Calu3 (cell line): ENCODE results near the gene PODXL. TPM values are rescaled to one million over a fixed set of nuclear protein-coding genes. Genes with fewer than 3 reads are reported as not detected.

Experiments used
- BruUV-seq: library from RNA; stranded (reverse); fragments of 400-500 nt; replicated peaks from 2 replicates; lab custom pipeline; 2021; lab: Mats Ljungman, UMichigan
- CTCF ChIA-PET: fragments of 300-600 bp; sonication (Branson Sonifier 250); formaldehyde crosslinking; loops from one replicate; lab custom pipeline; 2022; ENCODE audit warnings: antibody characterized with exemption; lab: Charles Lee
- DNase-seq: peaks from one replicate; pipeline ENCODE4 v3.0.0; 2022
- H3K27ac Mint-ChIP-seq: one replicate; pipeline ENCODE4 v1.8.0; 2022; ENCODE audit warnings: mixed read lengths; ENCODE audit not compliant: unreplicated experiment
- H3K27me3 Mint-ChIP-seq: one replicate; pipeline ENCODE4 v1.8.0; 2022; ENCODE audit warnings: mixed read lengths; ENCODE audit not compliant: unreplicated experiment
- H3K36me3 Mint-ChIP-seq: one replicate; pipeline ENCODE4 v1.8.0; 2022; ENCODE audit warnings: mild to moderate bottlenecking, moderate library complexity, mixed read lengths; ENCODE audit not compliant: insufficient read depth, unreplicated experiment
- H3K4me1 Mint-ChIP-seq: one replicate; pipeline ENCODE4 v1.8.0; 2022; ENCODE audit warnings: mild to moderate bottlenecking, low read depth, mixed read lengths; ENCODE audit not compliant: unreplicated experiment
- H3K4me3 Mint-ChIP-seq: one replicate; pipeline ENCODE4 v1.8.0; 2022; ENCODE audit warnings: mild to moderate bottlenecking, low read depth, moderate library complexity, mixed read lengths; ENCODE audit not compliant: unreplicated experiment
- H3K9me3 Mint-ChIP-seq: one replicate; pipeline ENCODE4 v1.8.0; 2022; ENCODE audit warnings: low read depth, mixed read lengths; ENCODE audit not compliant: unreplicated experiment
- intact Hi-C: fragments of 100-400 bp; cut with micrococcal nuclease; formaldehyde crosslinking; loops from one replicate; pipeline ENCODE4 v1.10.0; 2022; ENCODE audit not compliant: unreplicated experiment
- total RNA-seq: library from RNA; stranded (reverse); gene quantifications from 2 replicates; pipeline ENCODE4 v1.2.3, GENCODE V29; 2022
- TF ChIP-seq, protein P1 (sequence below): fragments of 200-600 bp; IDR thresholded peaks from one replicate; pipeline ENCODE4 v1.8.0; 2022; ENCODE audit warnings: antibody characterized with exemption; ENCODE audit not compliant: unreplicated experiment

PODXL gene
- total RNA-seq, 1 experiment from 2014 or later = 15.5 TPM

DNA sequence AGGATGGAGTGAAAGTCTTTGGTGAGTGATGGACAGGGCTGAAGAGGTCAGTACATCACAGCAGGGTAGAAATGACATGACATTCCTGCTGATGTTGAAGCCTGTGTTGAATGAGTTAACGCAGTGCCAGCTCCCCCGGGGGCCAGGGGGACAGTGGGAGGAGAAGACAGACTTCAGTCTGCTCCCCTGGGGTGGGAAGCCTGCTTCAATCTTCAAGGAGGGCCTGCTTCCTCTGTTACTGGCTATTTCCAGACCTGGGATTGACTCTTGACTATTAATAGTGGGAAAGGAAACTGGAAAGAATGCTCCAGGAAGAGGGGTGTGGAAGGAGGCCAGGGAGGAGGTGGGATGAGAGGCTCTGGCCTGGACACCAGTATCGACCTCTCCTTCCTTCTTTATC is 27.2 kb downstream of the PODXL start:
- DNase-seq = no peak
- no peaks in the 10 kb centered on the region for H3K9me3 Mint-ChIP-seq
- no peaks in the 10 kb centered on the region for H3K4me1 Mint-ChIP-seq
- H3K36me3 Mint-ChIP-seq = no peaks in the 10 kb centered on the region
- intact Hi-C loops = no loop called here
- CTCF ChIA-PET = no interaction called here
- H3K27ac Mint-ChIP-seq = no peak overlapping the region
- H3K27me3 Mint-ChIP-seq = peaks cover 22% of the 10 kb centered on the region
- no peak overlapping the region for H3K4me3 Mint-ChIP-seq
- no TSS peak for BruUV-seq
- TF ChIP-seq, protein P1, sequence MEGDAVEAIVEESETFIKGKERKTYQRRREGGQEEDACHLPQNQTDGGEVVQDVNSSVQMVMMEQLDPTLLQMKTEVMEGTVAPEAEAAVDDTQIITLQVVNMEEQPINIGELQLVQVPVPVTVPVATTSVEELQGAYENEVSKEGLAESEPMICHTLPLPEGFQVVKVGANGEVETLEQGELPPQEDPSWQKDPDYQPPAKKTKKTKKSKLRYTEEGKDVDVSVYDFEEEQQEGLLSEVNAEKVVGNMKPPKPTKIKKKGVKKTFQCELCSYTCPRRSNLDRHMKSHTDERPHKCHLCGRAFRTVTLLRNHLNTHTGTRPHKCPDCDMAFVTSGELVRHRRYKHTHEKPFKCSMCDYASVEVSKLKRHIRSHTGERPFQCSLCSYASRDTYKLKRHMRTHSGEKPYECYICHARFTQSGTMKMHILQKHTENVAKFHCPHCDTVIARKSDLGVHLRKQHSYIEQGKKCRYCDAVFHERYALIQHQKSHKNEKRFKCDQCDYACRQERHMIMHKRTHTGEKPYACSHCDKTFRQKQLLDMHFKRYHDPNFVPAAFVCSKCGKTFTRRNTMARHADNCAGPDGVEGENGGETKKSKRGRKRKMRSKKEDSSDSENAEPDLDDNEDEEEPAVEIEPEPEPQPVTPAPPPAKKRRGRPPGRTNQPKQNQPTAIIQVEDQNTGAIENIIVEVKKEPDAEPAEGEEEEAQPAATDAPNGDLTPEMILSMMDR = no peak

DNA sequence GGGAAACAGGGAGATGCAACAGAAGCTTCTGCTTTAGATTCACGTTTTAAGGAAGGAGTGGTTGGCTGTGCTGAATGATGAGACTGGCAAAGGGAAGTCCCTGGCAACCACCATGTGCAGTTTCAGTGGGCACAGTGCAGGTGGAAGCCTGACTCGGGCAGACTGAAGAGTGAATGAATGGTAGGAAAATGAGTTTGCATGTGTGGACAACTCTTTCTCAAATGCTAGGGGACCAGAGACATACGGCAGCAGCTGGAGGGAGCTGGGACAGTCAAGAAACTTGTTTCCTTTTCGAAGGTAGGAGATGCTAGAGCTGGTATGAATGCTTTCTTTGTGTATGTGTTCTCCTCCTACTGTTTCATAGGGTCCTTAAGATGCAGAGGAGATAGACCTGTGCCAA is 29.0 kb downstream of the PODXL start:
- H3K9me3 Mint-ChIP-seq = no peaks in the 10 kb centered on the region
- CTCF ChIA-PET = interaction anchor here (0.7 kb wide), 1 partner anchor 26 kb away, joined by 5 read pairs; no protein-coding TSS in a partner anchor
- no TSS peak for BruUV-seq
- TF ChIP-seq, protein P1 = no peak
- no peak overlapping the region for H3K4me3 Mint-ChIP-seq
- intact Hi-C loops = no loop called here
- H3K4me1 Mint-ChIP-seq = no peaks in the 10 kb centered on the region
- no peak for DNase-seq
- H3K36me3 Mint-ChIP-seq = no peaks in the 10 kb centered on the region
- H3K27ac Mint-ChIP-seq = no peak overlapping the region
- peaks cover 22% of the 10 kb centered on the region for H3K27me3 Mint-ChIP-seq

DNA sequence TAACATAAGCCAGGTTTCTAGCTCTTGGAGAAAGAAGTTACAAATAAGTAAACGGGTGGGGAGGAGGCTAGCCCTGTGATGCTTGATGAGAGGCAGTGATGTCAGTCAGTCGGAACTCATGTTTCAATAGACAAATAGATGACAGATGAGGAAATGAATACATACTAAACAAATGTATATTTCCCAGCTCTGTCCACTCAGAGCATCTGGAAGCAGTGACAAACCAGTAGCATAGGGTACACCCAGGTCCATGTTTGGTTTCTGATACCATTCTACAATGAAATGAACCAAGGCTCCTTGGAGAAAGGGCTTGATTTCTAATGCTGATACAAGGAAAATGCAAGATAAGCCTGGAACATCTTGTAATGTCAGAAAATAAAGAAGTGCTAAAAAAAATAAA is 30.6 kb downstream of the PODXL start:
- no peak overlapping the region for H3K4me3 Mint-ChIP-seq
- intact Hi-C loops = no loop called here
- no peak overlapping the region for H3K27ac Mint-ChIP-seq
- H3K27me3 Mint-ChIP-seq = peaks cover 22% of the 10 kb centered on the region
- H3K4me1 Mint-ChIP-seq = peaks cover 8% of the 10 kb centered on the region
- TF ChIP-seq, protein P1 = no peak
- CTCF ChIA-PET = interaction anchor here (0.6 to 0.7 kb wide), 2 partner anchors 28 to 1366 kb away, joined by 3 to 4 read pairs; no protein-coding TSS in a partner anchor
- no peak for DNase-seq
- no peaks in the 10 kb centered on the region for H3K9me3 Mint-ChIP-seq
- BruUV-seq = no TSS peak
- H3K36me3 Mint-ChIP-seq = no peaks in the 10 kb centered on the region

DNA sequence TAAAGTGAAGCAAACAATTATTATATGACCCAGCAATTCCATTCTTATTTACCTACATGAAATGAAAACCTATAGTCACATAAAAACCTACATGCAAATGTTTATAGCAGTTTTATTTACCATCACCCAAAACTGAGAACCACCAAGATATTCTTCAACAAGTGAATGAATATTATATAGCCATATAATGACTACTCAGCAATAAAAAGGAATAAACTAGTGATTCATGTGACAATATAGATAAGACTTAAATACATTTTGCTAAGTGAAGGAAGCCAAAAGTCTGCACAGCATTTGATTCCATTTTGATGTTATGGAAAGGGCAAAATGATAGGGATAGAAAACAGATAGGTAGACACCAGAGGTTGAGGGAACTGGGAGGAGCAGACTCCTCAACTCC is 31.7 kb downstream of the PODXL start:
- H3K36me3 Mint-ChIP-seq = no peaks in the 10 kb centered on the region
- DNase-seq = no peak
- peaks cover 8% of the 10 kb centered on the region for H3K4me1 Mint-ChIP-seq
- H3K27me3 Mint-ChIP-seq = peaks cover 22% of the 10 kb centered on the region
- H3K27ac Mint-ChIP-seq = no peak overlapping the region
- no peaks in the 10 kb centered on the region for H3K9me3 Mint-ChIP-seq
- TF ChIP-seq, protein P1 = no peak
- BruUV-seq = no TSS peak
- CTCF ChIA-PET = interaction anchor here (0.6 to 0.7 kb wide), 2 partner anchors 31 to 672 kb away, joined by 3 read pairs; no protein-coding TSS in a partner anchor
- H3K4me3 Mint-ChIP-seq = no peak overlapping the region
- intact Hi-C loops = no loop called here
